PC-9 (cell line): ENCODE measurements around the gene GCDH.

ENCODE experiments used
- EZH2 ChIP-seq: fragments of 200-600 bp; sonication (generic); IDR thresholded peaks from 2 replicates; pipeline ENCODE4 v1.8.0; 2017; ENCODE audit warnings: antibody characterized with exemption, low read depth
- TF ChIP-seq, protein P1 (sequence below): fragments of 200-600 bp; sonication (generic); conservative IDR thresholded peaks from 2 replicates; pipeline ENCODE4 v1.6.1; 2017; ENCODE audit warnings: mixed run types, antibody characterized with exemption, mild to moderate bottlenecking, moderate library complexity

DNA sequence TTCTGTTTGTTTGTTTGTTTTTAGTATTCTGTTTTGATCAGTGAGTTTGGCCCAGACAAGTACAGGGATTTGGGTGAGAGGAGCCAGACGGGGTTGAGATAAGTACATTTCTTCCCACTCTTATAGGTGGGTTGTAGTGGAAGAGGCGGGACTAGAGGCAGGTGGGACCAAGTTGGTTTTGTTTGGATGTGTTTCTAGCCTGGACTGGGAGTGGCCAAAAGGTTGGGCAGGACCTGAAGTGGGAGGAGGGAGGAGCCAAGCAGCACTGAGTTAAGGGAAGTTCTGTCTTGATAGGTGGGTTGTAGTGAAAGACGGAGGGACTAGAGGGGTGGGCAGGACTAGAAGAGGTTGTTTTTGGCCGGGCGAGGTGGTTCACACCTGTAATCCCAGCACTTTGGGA, 18.7 kb upstream of the GCDH start:
- TF ChIP-seq, protein P1, sequence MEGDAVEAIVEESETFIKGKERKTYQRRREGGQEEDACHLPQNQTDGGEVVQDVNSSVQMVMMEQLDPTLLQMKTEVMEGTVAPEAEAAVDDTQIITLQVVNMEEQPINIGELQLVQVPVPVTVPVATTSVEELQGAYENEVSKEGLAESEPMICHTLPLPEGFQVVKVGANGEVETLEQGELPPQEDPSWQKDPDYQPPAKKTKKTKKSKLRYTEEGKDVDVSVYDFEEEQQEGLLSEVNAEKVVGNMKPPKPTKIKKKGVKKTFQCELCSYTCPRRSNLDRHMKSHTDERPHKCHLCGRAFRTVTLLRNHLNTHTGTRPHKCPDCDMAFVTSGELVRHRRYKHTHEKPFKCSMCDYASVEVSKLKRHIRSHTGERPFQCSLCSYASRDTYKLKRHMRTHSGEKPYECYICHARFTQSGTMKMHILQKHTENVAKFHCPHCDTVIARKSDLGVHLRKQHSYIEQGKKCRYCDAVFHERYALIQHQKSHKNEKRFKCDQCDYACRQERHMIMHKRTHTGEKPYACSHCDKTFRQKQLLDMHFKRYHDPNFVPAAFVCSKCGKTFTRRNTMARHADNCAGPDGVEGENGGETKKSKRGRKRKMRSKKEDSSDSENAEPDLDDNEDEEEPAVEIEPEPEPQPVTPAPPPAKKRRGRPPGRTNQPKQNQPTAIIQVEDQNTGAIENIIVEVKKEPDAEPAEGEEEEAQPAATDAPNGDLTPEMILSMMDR = no peak
- TF ChIP-seq EZH2 = no peak
